SK-N-MC (cell line): Measurements from ENCODE around the gene GPR84.

Experiments used
- EZH2 ChIP-seq: fragments of 200-600 bp; sonication (generic); IDR thresholded peaks from one replicate; pipeline ENCODE4 v1.6.1; 2017; ENCODE audit warnings: antibody characterized with exemption
- POLR2AphosphoS5 ChIP-seq: IDR thresholded peaks from 2 replicates; pipeline ENCODE4 v1.6.1; 2012; ENCODE audit warnings: mild to moderate bottlenecking, low read depth, low read length, borderline replicate concordance

- no peak for TF ChIP-seq POLR2AphosphoS5
- no peak for TF ChIP-seq EZH2
Measured at GRCh38 chr12:54407183-54407905, 43.1 kb upstream of the GPR84 start.
